UCSD-AML1 (cell line): ENCODE results near the gene ERBB4.

ENCODE experiments used
- DNase-seq: peaks from one replicate; lab custom pipeline; 2025; ENCODE audit not compliant: unreplicated experiment; lab: John Stamatoyannopoulos, UW

Gene ERBB4

GRCh38 chr2:212538305-212539071 lies at the start of gene ERBB4:
Gene ERBB4 (minus strand): TSS chr2:212538802. CDS start chr2:212538530, 272 bp downstream.
- no peak for DNase-seq

DNA sequence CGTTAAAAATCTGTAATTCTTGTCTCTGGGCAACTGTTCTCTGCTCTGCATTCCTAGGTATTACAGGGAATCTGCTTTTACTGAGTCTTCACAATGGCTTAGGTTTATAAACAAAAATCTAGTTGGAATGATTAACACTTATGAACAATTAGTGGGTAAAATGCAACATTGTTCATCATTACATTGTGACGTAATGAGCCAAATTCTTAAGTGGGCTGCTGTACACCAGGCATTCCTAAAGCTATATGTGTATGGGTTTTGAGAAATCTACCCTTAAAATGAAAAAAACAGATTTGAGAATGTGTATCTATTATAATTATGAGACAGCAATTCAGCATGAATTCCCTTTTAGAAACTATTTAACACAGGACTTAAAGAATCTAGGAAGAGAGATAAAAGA lies 41.5 kb upstream of the ERBB4 start:
- DNase-seq, result no peak

- DNase-seq, result no peak
Measured at GRCh38 chr2:212556296-212556695, 17.7 kb upstream of the ERBB4 start.

- DNase-seq, result no peak
Measured at GRCh38 chr2:212554233-212554632, 15.6 kb upstream of the ERBB4 start.

DNA sequence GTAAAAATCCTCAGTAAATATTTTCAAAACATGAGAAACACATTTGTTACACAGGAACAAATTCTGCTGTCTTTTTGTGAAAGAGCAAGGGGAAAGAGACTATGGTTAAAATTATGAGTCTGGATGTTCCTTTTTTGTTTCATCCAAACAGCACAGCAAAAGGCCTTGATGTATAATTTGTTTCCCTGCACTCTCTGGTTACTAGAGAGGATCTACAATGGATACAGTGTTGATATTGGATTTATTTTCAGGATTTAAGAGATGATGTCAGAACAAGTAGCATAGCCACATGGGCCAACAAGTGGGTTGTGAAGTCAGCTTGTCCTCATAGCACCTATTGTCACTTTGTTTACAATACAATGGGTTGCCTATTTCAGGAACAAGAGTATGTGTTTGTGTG lies 11.3 kb upstream of the ERBB4 start:
- no peak for DNase-seq

DNA sequence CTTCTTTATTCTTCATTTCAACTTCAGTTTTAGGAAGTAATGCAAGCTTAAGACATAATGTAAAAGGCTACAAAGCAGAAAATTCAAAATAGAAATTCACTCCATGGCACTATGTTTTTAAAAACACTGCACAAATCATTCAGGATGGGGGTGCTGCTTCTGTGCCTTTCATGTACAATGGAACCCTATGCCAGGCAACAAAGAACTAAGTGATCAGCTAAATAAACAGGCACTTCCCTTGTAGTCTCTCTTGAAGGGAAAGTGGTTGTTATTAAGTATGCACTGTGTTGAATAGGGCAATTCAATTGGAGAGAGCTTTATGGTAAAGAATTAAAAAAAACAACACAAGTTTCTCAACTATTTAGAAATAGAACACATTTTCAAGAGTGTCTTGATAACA lies 10.9 kb upstream of the ERBB4 start:
- no peak for DNase-seq

DNA sequence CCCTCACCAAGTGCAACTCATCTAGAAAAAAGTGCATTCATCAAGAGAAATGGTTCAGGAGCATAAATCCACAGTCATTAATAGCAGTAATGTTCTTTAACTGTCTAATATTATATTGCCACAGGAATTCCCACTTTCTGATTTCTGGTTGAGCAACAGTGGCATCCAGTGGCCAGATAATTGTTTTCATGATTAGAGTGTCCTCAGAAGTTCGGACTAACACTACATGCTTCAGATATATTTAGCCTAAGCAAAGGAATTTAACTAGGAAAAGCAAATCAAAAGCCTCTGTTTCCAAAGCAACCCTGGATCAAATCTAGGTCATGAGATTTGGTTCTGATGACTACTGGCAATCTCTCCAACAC lies 9.8 kb upstream of the ERBB4 start:
- DNase-seq, result no peak

GRCh38 chr2:212547716-212548454 lies 9.3 kb upstream of the ERBB4 start:
- no peak for DNase-seq

GRCh38 chr2:212546669-212547068 lies 8.1 kb upstream of the ERBB4 start:
- no peak for DNase-seq

GRCh38 chr2:212540341-212540740 lies 1.7 kb upstream of the ERBB4 start:
- no peak for DNase-seq

DNA sequence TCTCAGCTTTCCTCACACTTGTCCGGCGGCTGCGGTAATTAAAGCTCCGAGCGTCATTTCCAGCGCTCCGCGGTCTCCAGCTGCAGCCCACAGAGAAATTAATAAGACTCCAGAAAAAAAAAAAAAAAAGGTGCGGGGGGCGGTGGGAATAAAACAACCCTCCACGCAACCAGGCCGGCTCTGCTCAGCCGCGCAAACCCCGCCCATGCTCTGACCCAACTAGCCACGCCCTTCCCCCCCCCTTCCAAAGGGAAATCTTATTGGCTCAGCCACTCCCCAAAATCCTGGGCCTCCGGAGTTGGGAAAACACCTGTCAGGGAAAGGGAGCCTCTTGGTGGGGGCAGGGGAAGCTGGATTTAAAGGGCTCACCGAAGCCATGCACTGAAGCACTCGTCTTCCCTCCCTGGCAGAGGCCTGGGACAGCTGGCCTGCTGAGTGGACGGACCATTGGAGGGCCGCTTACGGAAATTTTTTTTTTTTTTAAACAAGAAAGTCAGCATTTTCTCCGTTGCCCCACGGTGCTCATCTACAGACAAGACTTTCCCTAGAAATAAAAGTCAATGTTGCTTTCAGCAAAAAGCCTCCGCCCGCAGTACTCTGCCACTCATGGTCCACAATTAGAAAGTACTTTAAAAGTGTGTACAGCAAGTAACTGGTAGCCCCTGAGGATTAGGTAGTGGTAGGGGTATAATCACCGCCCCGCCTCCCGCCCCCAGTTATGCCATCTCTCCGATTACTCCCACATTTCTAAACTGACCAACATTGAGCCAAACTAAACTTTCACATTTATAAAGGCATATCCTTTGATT lies 674 bp upstream of the ERBB4 start:
- DNase-seq, result no peak

DNA sequence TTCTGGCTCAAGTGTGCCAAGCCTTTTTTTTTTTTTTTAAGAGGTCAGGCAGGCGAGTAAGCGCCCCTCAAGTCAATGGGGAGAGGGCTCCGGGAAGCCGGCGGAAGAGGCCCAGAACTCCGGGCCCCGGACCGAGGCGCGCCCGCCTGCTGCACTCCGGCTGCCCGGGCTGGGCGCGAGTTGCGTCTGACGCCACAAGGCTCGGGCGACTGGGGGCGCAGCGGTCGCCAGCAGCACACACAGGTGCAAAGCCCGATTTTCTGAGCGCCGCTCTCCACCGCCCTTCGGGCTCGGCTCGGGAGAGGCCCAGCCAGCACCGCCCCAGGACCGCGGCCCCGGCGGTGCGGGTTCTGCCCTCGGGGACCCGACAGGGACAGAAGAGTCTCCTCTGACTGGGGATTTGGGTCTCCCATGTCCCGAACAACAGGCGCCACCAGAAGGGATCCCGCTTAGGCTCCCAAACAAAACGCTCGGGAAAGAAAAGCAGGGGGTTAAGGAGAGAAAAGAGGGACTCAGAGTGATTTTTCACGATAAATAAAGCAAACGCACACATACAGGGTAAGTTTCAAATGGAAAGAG lies 787 bp downstream of the ERBB4 start:
- DNase-seq, result no peak

GRCh38 chr2:212536817-212537725 lies 1.5 kb downstream of the ERBB4 start:
- DNase-seq, result no peak

DNA sequence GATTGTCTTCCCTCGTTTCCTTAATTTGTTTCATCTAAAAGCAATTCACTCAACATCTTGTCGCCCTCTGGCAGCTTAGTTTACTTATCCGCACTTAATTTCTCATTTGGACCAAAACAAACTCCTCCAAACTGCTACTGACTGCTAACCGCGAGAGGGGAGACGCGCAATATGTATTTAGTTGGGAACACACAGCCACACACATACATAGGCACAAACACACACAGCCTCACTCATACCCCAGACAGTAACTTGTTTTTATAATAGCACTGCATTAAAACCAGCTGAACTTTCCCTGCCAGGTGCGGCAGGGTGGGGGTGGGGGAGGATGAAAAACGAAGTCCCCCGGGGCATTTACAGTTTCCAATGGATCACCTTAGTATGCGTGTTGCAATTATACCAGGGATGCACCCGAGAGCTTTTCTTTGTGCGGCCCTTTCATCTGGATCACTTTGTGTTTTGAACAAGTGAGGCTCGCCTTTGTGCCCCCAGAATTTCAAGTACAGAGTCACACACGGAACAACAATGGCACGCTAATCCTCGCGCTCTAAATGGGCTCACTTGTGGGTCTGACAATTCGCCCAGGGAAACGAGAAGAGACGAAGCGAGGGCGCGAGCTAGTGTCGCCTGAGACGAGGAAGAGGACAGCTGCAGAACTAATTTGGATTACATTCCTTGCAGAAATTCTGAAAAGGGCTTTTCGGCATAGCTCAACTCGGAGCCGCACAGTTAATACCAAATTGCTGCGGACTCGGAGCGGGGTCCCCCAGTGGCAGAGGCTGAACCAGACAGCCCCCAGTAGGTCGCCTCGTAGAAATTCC lies 2.4 kb downstream of the ERBB4 start:
- no peak for DNase-seq

- no peak for DNase-seq
Measured at GRCh38 chr2:212534336-212534735, 4.3 kb downstream of the ERBB4 start.

DNA sequence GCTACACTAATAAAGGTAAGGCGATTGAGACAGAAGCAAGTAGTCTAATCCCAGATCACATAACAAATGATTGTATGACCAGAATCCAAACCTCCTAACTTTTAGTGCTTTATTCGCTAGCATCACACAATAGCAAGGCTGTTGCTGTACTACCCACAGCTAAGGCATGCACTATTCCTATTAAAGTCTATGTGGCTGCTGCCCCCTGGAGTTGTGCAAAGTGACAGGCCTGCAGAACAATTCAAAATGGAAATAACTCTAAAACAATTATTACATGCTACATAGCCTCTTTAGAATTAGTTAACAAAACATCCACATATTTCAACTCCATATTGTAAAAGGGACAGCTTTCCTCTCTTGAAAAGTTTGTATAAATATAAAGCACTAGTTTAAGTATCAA lies 6.0 kb downstream of the ERBB4 start:
- DNase-seq, result no peak

DNA sequence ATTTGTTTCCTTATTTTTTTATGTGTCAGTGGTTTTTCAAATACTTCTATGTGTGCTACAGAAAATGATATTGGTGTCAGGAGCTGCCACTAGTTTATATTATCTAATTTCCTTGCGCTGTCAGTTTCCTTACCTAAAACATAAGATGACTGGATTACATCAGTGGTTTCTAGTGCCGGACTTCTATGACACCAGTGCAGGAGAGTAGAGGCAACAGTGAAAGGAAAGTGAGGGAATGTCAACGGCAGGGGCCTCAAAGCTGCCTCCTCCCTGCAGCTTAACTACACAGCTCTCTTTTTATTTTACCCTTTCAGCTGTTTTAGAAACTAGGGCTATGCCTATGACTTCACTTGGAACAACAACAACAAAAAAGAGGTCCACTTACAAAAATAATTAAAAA lies 6.5 kb downstream of the ERBB4 start:
- DNase-seq, result no peak

DNA sequence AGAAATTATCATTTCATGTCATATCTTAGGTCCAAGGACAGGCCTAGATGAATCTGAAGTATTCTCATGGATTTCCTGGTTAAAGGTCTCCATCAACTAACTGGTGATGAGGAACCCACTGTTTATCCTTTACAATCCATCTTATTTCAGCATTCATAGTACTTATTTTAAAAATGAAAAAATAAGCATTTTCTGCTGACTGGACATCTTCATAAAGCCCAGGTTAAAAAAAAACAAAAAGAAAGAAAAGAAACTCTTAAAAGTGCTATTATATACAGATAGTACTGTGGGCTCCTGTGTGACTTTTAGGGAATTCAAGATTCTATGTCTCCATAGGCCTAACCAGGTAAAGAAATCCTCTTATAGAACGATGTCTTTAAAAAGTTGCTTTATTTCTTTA lies 7.1 kb downstream of the ERBB4 start:
- DNase-seq, result no peak

GRCh38 chr2:212530991-212531390 lies 7.6 kb downstream of the ERBB4 start:
- DNase-seq, result no peak

DNA sequence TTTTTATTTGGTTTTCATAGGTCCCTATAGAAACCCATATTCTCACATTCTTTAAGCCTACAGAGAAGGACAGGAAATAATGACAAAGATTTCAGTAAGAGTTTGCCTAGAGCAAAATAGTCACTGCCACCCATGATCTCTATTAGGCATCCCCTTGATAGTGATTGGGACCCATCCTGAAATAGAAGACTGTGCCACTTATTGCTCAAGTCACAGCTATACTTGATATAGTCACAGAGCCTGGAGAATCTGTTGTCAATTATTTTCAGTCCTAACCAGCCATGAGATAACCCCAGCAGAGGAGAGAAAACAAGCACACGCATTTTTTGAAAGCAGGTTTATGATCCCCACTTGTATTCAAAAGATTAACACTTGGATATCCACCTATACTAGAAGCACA lies 8.2 kb downstream of the ERBB4 start:
- no peak for DNase-seq
